Activated CD4-positive, alpha-beta T cell treated with anti-CD3 and anti-CD28 coated beads, Interleukin-2, Interleukin-4, amounts not matched to agents 100 ng/mL and 50 ng/mL, durations not matched to agents 16 hours and 8 hours (primary cell): ENCODE data around the gene KRTAP10-8.
A peak's percentile ranks its signal among the peaks of the same experiment; 100 is the strongest.
"Not testable (repeated sequence)": the region's sequence is repeated elsewhere in the genome, so short reads cannot be mapped to it uniquely, and the experiment has no call there.

Experiments used
- DNase-seq: peaks from one replicate; pipeline ENCODE4 v3.0.0-alpha.2; 2020; ENCODE audit warnings: low spot score

The KRTAP10-8 gene

GRCh38 chr21:44646366-44647221 is 34.7 kb downstream of the KRTAP10-8 start, which contains the start of gene KRTAP10-11:
KRTAP10-11 (plus strand) TSS chr21:44646414; CDS start chr21:44646459, 45 bp downstream.
- not testable (repeated sequence) for DNase-seq

- DNase-seq = no peak
Observed at GRCh38 chr21:44647222-44647552, 35.3 kb downstream of the KRTAP10-8 start.

GRCh38 chr21:44648557-44649311 is 36.9 kb downstream of the KRTAP10-8 start:
- DNase-seq = no peak

- no peak for DNase-seq
Observed at GRCh38 chr21:44649521-44650100, 37.7 kb downstream of the KRTAP10-8 start.

- DNase-seq = no peak
Observed at GRCh38 chr21:44650265-44650972, 38.5 kb downstream of the KRTAP10-8 start.

- DNase-seq = no peak
Observed at GRCh38 chr21:44650973-44651675, 39.2 kb downstream of the KRTAP10-8 start.

- no peak for DNase-seq
Observed at GRCh38 chr21:44653123-44653522, 41.2 kb downstream of the KRTAP10-8 start.

- DNase-seq = no peak
Observed at GRCh38 chr21:44653656-44654575, 42.0 kb downstream of the KRTAP10-8 start.

GRCh38 chr21:44654576-44655175 is 42.8 kb downstream of the KRTAP10-8 start, which contains the start of gene KRTAP12-4:
KRTAP12-4 (minus strand) TSS chr21:44654659; CDS start chr21:44654614, 45 bp downstream.
- DNase-seq = no peak

GRCh38 chr21:44656868-44657267 is 45.0 kb downstream of the KRTAP10-8 start:
- DNase-seq = no peak

- DNase-seq = peak; percentile 46
Observed at GRCh38 chr21:44657635-44658540, 46.0 kb downstream of the KRTAP10-8 start, which contains the start of gene KRTAP12-3. KRTAP12-3 (plus strand) TSS chr21:44657932; CDS start chr21:44657980, 48 bp downstream.

- no peak for DNase-seq
Observed at GRCh38 chr21:44658541-44658910, 46.6 kb downstream of the KRTAP10-8 start.

GRCh38 chr21:44658913-44659595 is 47.2 kb downstream of the KRTAP10-8 start:
- no peak for DNase-seq

- DNase-seq = not testable (repeated sequence)
Observed at GRCh38 chr21:44661567-44661966, 49.7 kb downstream of the KRTAP10-8 start.
